Hepatocyte (in vitro differentiated cells): ENCODE measurements around the gene KIAA0825. TPM values are rescaled to one million over a fixed set of nuclear protein-coding genes. Genes with fewer than 3 reads are reported as not detected.
"Not testable (repeated sequence)": the region's sequence is repeated elsewhere in the genome, so short reads cannot be mapped to it uniquely, and the experiment has no call there.

Experiments used
- DNase-seq: peaks from one replicate; pipeline ENCODE4 v3.0.0-alpha.2; 2016; ENCODE audit warnings: low spot score
- H2AFZ ChIP-seq: fragments of 200-600 bp; sonication (generic); 2 replicates; pipeline ENCODE4 v1.6.0; 2016; ENCODE audit warnings: antibody characterized with exemption, mild to moderate bottlenecking
- H3K27ac ChIP-seq: fragments of 200-600 bp; sonication (generic); 2 replicates; pipeline ENCODE4 v1.5.1; 2016; ENCODE audit warnings: mild to moderate bottlenecking
- H3K27me3 ChIP-seq: fragments of 200-600 bp; sonication (generic); 2 replicates; pipeline ENCODE4 v1.6.1; 2016
- H3K36me3 ChIP-seq: fragments of 200-600 bp; sonication (generic); replicated peaks from 2 replicates; pipeline ENCODE4 v1.5.1; 2016; ENCODE audit warnings: low read depth; ENCODE audit not compliant: insufficient read depth
- H3K4me1 ChIP-seq: fragments of 200-600 bp; sonication (generic); 2 replicates; pipeline ENCODE4 v1.5.1; 2016; ENCODE audit warnings: mild to moderate bottlenecking, moderate library complexity; ENCODE audit not compliant: insufficient read depth
- H3K4me2 ChIP-seq: fragments of 200-600 bp; sonication (generic); 2 replicates; pipeline ENCODE4 v1.6.0; 2016
- H3K4me3 ChIP-seq: fragments of 200-600 bp; sonication (generic); 2 replicates; pipeline ENCODE4 v1.5.1; 2016; ENCODE audit warnings: mild to moderate bottlenecking
- H3K79me2 ChIP-seq: fragments of 200-600 bp; sonication (generic); 2 replicates; pipeline ENCODE4 v1.6.0; 2017; ENCODE audit warnings: mild to moderate bottlenecking
- H3K9me2 ChIP-seq: fragments of 200-600 bp; sonication (generic); replicated peaks from 2 replicates; pipeline ENCODE4 v1.6.0; 2017; ENCODE audit warnings: mild to moderate bottlenecking; ENCODE audit not compliant: insufficient read depth
- H3K9me3 ChIP-seq: fragments of 200-600 bp; sonication (generic); 2 replicates; pipeline ENCODE4 v1.5.1; 2016; ENCODE audit warnings: low read depth, mild to moderate bottlenecking
- H4K20me1 ChIP-seq: fragments of 200-600 bp; sonication (generic); 2 replicates; pipeline ENCODE4 v1.6.0; 2016; ENCODE audit warnings: mild to moderate bottlenecking; ENCODE audit not compliant: insufficient read depth, poor library complexity, severe bottlenecking
- EZH2 ChIP-seq: fragments of 200-600 bp; sonication (generic); IDR thresholded peaks from 2 replicates; pipeline ENCODE4 v1.6.1; 2016; ENCODE audit warnings: antibody characterized with exemption, mild to moderate bottlenecking, borderline replicate concordance
- EZH2phosphoT487 ChIP-seq: fragments of 200-600 bp; sonication (generic); IDR thresholded peaks from one replicate; pipeline ENCODE4 v1.6.1; 2018; ENCODE audit warnings: antibody characterized with exemption, mild to moderate bottlenecking, low read depth, moderate library complexity; ENCODE audit not compliant: unreplicated experiment, severe bottlenecking
- WGBS: methylation state at CpG from one replicate; pipeline ENCODE4 v1.1.6; 2016; ENCODE audit warnings: low lambda C conversion rate; ENCODE audit errors: missing lambda C conversion rate; 5-methylcytosine and 5-hydroxymethylcytosine counted together
- polyA plus RNA-seq: library from polyadenylated mRNA; unstranded; fragments of >200 nt; fragmentation: Nextera tagmentation; extraction: Ambion mirVana; gene quantifications from 2 replicates; pipeline ENCODE4 v1.2.1, GENCODE V29; 2016
- total RNA-seq: library from RNA; depleted of rRNA; stranded (reverse); fragments of >200 nt; gene quantifications from 2 replicates; pipeline ENCODE4 v1.2.3, GENCODE V29; 2014
- TF ChIP-seq, protein P1 (sequence below): fragments of 200-600 bp; sonication (generic); IDR thresholded peaks from 2 replicates; pipeline ENCODE4 v1.5.1; 2016; ENCODE audit warnings: antibody characterized with exemption, mild to moderate bottlenecking; ENCODE audit not compliant: poor library complexity

Gene KIAA0825
- total and polyA plus RNA-seq, 2 experiments from 2014 or later, result 2.1 to 4.5 TPM

DNA sequence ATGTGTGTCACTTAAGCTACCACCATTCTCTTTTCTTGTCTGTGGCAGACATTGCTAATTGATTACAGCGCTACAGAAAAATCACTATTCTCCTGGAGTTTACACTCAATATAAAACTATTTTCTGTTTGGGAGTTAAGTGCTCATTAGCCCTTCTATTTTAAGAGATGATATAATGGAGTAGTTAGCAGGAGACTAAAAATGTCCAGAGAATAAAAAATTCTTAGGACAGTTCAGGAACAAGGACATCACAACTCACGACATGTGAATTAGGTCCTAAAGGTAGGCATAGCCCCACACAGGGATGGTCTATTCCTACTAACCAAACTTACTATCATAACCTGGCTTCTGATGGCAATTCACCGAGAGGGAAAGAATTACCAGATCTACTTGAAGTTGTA lies 258.5 kb downstream of the KIAA0825 start:
- Histone ChIP-seq H3K36me3 (no peaks in the 10 kb centered on the region), H3K4me3 (no peak overlapping the region), H3K9me3 (no peaks in the 10 kb centered on the region), H3K4me2 (no peak overlapping the region), H3K9me2 (no peaks in the 10 kb centered on the region), H3K4me1 (peaks cover 6% of the 10 kb centered on the region), H2AFZ (no peak overlapping the region), H4K20me1 (no peaks in the 10 kb centered on the region), H3K79me2 (no peaks in the 10 kb centered on the region), H3K27ac (no peak overlapping the region), H3K27me3 (no peaks in the 10 kb centered on the region)
- WGBS, result 93% methylated on average over 3 of the region's 3 CpGs
- no peak for DNase-seq
- TF ChIP-seq EZH2phosphoT487, result no peak
- no peak for TF ChIP-seq EZH2
- TF ChIP-seq, protein P1, sequence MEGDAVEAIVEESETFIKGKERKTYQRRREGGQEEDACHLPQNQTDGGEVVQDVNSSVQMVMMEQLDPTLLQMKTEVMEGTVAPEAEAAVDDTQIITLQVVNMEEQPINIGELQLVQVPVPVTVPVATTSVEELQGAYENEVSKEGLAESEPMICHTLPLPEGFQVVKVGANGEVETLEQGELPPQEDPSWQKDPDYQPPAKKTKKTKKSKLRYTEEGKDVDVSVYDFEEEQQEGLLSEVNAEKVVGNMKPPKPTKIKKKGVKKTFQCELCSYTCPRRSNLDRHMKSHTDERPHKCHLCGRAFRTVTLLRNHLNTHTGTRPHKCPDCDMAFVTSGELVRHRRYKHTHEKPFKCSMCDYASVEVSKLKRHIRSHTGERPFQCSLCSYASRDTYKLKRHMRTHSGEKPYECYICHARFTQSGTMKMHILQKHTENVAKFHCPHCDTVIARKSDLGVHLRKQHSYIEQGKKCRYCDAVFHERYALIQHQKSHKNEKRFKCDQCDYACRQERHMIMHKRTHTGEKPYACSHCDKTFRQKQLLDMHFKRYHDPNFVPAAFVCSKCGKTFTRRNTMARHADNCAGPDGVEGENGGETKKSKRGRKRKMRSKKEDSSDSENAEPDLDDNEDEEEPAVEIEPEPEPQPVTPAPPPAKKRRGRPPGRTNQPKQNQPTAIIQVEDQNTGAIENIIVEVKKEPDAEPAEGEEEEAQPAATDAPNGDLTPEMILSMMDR, result no peak

DNA sequence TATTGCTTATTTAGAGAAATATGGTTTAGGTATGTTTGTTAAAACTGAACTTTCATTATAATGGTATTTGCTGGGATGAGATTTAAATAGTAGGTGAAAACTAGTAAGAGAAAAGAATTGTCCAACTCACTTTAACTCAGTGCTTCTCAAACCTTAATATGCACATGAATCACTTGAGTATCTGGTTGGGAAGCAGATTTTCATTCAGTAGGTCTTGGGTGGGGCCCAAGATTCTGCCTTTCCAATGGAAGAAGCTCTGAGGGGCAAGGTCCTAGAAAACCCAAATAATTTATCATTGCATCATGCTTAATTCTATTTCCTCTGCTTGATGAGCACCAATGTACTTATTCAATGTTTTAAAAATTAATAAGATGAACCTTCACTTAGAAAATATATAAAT lies 262.6 kb downstream of the KIAA0825 start:
- Histone ChIP-seq H3K79me2 (no peaks in the 10 kb centered on the region), H3K9me3 (no peaks in the 10 kb centered on the region), H3K27ac (no peak overlapping the region), H3K4me2 (no peak overlapping the region), H4K20me1 (no peaks in the 10 kb centered on the region), H3K4me3 (no peak overlapping the region), H3K36me3 (no peaks in the 10 kb centered on the region), H2AFZ (no peak overlapping the region), H3K9me2 (no peaks in the 10 kb centered on the region), H3K27me3 (no peaks in the 10 kb centered on the region), H3K4me1 (no peaks in the 10 kb centered on the region)
- TF ChIP-seq EZH2phosphoT487, result no peak
- no peak for TF ChIP-seq EZH2
- TF ChIP-seq, protein P1, result no peak
- no peak for DNase-seq

DNA sequence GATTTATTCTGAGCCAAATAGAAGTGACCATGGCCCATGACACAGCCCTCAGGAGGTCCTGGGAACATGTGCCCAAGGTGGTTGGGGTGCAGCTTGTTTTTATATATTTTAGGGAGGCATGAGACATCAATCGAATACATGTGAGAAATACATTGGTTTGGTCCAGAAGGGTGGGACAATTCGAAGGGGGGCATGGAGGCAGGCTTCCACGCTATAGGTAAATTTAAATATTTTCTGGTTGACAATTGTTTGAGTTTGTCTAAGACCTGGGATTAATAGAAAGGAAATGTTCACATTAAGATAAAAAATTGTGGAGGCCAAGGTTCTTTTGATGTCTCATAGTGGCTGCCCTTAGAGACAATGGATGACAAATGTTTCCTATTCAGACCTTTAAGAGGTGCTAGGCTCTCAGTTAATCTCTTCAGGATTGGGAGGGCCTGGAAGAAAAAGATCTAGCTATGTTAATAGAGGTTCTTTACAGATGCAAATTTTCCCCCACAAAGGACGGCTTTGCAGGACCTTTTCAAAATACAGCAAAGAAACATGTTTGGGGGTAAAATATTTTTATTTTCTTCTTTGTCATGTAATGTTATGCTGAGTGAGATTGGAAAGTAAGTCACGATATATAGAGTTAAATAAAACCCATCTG lies 263.4 kb downstream of the KIAA0825 start:
- not testable (repeated sequence) for H3K36me3 ChIP-seq, H3K27me3 ChIP-seq, H4K20me1 ChIP-seq, H3K27ac ChIP-seq, H3K4me3 ChIP-seq, H2AFZ ChIP-seq, H3K79me2 ChIP-seq, H3K9me2 ChIP-seq, H3K9me3 ChIP-seq, H3K4me1 ChIP-seq, H3K4me2 ChIP-seq, DNase-seq
- 45% methylated on average over 5 of the region's 5 CpGs for WGBS

DNA sequence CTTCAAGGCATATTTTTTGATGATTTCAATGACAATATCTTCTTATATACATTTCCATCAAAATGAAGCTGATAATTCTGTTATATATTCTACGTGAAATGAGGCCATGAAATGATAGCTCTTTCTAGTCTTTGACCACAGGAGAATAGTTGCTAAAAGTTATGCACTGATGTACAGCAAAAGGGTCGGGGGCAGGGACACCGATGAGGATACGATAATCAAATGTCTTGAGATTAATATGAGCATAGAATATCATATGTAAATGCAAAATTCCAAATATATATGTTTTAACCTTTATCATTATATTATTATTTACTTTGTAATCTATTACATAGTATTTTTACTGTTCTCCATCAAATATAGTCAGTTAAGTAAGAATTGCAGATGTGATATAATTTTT lies 264.8 kb downstream of the KIAA0825 start:
- H3K4me3 ChIP-seq, result no peak overlapping the region
- H3K4me1 ChIP-seq, result no peaks in the 10 kb centered on the region
- no peak overlapping the region for H2AFZ ChIP-seq
- H3K79me2 ChIP-seq, result no peaks in the 10 kb centered on the region
- H3K4me2 ChIP-seq, result no peak overlapping the region
- no peaks in the 10 kb centered on the region for H3K36me3 ChIP-seq
- no peaks in the 10 kb centered on the region for H3K27me3 ChIP-seq
- no peaks in the 10 kb centered on the region for H3K9me3 ChIP-seq
- H4K20me1 ChIP-seq, result no peaks in the 10 kb centered on the region
- WGBS, result 80% methylated on average over 4 of the region's 4 CpGs
- H3K27ac ChIP-seq, result no peak overlapping the region
- no peak for DNase-seq
- TF ChIP-seq EZH2, result no peak
- TF ChIP-seq, protein P1, result no peak
- no peaks in the 10 kb centered on the region for H3K9me2 ChIP-seq
